ENCODE data around the gene MIER3.

GRCh38 chr5:56962286-56962685 lies 10.4 kb upstream of the MIER3 start:
- TF ChIP-seq POLR2A (IDR thresholded peaks at IDR 0.05) (no peak), CTCF (IDR thresholded peaks at IDR 0.05 in 4 of 5, conservative IDR thresholded peaks at IDR 0.05 in 1 of 5) (no peak)
